GM19238 (cell line): ENCODE results near the gene XPR1.
"Not testable (repeated sequence)": the region's sequence is repeated elsewhere in the genome, so short reads cannot be mapped to it uniquely, and the experiment has no call there.

ENCODE experiments used
- DNase-seq: peaks from one replicate; pipeline ENCODE4 v3.0.0; 2011; ENCODE audit warnings: low spot score; ENCODE audit not compliant: insufficient read length

The XPR1 gene

DNA sequence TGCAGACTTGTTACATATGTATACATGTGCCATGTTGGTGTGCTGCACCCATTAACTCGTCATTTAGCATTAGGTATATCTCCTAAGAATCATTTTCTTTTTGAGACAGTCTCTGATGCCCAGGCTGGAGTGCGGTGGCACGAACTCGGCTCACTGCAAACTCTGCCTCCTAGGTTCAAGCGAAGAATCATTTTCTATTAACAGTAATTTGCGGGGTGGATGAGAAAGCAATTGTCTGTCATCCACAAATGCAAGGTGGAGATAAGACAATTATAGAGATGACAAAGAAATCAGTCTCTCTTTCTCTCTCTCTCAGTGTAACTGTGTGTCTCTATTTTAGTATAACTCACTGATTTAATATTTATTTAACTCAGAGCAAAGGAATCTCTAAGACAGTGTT, 149.9 kb downstream of the XPR1 start:
- DNase-seq, result no peak

DNA sequence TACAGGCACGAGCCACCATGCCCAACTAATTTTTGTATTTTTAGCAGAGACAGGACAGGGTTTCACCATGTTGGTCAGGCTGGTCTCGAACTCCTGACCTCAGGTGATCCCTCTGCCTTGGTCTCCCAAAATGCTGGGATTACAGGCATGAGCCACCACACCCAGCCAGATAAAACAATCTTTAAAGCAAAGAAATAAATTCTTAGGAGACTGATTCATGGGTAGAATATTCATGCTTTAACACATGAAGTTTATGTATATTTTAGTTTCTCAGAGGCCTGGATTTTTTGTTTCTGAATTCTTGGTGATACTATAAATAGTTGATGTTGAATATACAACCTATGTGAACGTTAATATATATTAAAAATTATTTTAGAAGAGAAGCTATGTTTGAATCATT, 153.5 kb downstream of the XPR1 start:
- DNase-seq, result no peak

DNA sequence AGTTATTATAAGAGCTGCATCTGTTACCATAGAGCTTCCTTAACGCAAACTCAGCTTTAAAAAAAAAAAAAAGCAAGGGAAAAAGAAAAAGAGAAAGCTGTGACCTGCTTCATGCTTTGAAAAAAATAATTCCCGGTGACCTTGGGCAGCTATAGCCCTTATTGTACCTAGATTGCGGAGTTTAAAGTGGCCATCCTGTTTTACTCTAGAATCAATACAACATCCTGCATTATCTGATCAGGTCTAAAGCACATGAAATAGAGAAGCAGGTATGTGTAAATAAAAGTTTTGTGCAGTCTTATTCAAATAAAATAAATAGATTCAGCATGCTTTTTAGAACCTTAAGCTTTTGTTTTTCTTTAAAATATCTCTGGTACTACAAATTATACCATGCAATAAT, 154.1 kb downstream of the XPR1 start:
- no peak for DNase-seq

DNA sequence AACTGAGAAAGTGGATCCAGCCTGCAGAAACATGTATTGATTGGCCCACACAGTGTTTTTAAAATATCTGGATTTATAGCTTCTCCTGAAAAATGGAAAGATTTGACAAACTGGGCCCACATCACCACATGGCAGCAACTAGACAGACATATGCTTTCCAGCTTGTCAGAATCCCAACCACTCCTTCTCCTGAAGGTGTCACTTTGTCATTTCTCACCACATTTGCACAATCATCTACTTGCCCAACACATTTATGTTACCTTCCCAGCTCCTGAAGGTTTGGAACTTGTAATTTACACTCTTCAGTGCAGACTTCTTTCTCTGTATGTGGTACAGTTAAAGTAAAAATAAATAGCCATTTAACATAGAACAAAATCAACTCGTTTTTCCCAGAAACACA, 154.8 kb downstream of the XPR1 start:
- no peak for DNase-seq

DNA sequence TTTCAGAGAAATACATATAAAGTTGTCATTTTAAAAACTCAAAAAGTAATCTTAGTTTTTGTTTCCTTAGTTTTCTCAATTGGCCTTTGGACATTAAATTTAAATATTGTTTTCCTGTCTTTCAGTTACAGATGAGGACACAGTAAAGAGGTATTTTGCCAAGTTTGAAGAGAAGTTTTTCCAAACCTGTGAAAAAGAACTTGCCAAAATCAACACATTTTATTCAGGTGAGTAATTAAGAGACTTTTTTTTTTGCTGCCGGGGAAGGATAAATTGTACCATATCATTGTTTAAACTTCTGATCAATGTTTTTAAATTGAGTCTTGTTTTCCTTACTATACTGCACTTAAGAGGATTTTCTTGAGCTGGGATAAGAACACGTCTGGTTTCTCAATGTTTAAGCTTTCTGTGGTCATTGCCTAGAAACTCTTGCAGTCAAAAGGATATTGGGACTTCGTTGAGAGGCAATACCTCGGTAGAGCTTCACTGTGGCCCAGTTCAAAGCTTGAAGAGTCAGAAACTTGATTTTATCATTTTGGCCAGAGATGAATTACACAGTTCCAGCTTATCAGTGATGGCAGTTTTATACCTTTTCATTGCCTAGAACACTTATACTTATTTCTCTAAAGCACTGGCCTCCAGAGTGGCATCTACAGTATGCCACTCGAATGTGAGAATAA, 155.9 kb downstream of the XPR1 start:
- DNase-seq, result no peak

DNA sequence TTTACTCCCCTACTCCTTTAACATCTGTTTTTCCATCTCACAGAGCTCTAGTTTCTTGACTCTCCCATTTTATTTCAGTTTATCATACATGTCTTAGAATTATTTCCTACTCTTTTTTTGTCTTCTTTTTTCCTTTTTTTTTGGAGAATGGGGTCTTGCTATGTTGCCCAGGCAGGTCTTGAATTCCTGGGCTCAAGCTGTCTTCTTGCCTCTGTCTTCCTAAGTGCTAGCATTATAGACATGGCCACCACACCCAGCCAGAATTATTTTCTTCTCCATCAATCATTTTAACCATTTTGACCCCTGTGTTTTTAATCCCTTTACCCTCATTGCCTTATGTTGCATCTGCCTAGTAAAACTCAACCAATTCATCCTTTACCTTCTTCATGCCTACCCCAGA, 157.6 kb downstream of the XPR1 start:
- no peak for DNase-seq

DNA sequence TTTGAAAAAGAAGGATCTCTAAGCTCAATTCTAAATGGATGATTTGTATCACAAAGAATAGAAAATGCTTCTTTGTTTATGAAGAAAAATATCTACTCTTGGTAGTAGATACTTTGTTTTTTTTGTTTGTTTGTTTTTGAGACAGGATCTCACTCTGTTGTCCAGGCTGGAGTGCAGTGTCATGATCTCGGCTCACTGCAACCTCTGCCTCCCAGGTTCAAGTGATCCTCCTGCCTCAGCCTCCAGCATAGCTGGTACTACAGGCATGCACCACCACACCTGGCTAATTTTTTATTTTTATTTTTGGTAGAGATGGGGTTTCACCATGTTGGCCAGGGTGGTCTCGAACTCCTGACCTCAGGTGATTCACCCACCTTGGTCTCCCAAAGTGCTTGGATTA, 159.3 kb downstream of the XPR1 start:
- DNase-seq, result not testable (repeated sequence)

DNA sequence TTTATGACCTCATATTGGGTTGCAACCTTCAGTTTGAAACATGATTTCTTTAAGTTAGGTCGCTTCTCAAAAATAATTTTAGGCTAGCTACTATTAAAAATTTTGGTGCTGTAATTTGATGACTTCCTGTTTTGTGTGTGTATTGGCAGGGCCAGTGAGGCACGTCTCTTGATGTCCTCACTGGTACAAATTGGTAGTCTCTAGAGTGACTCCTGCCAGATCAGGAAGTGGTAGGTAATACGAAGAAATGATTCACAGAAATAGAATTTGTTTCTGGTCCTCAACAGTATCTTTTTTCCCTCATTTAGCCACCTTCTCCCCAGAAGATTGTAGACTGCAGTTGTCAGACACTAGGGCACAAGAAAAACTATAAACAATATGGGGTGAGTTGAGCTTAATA, 160.0 kb downstream of the XPR1 start:
- no peak for DNase-seq

DNA sequence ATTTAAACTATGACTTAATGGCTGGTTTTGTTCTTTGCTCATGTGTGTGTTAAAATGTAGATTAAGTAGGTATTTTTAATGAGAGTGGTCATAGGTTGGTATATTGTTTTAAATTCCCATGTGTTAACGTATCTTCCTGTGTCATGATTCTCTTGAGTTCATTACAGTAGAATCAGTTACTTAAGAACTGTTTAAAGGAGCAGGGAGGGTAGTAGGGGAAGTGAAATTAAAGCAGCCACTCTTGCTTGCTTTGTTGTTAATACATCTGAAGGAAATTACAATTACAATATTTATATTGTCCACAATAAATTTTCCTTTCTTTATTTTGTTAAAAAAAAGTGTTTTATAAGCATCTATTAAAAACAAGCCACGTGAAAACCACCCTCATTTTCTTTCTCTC, 161.6 kb downstream of the XPR1 start:
- no peak for DNase-seq

DNA sequence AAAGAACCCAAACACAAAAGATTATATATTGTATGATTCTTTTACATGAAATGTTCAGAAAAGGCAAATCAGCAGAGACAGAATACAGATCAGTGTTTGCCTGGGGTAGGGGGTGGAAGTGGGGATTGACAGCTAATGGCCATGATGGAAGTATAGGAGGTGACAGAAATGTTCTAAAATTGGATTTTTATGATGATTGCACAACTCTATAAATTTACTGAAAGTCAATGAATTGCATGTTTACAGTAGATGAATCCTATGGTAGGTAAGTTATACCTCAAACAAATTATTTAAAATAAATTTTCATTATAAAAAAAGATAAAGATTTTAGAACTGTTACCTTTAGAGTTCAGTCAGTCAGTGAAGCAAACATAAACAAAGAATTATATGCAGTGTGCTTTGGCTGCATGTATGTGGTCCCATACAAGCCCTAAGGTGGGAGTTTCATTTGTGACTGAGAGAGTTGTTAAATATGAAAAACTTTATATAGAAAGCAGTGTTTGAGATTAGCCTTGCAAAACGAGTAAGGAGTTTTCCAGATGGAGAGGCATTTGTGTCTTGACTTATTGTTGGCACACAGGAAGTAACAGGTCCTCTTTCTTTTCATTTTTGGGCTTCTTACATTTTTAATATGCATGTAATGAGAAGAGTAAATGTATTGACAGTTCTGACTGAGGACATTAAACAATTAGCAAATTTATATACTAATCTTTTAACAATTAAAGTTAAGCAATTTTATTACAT, 165.2 kb downstream of the XPR1 start:
- no peak for DNase-seq

DNA sequence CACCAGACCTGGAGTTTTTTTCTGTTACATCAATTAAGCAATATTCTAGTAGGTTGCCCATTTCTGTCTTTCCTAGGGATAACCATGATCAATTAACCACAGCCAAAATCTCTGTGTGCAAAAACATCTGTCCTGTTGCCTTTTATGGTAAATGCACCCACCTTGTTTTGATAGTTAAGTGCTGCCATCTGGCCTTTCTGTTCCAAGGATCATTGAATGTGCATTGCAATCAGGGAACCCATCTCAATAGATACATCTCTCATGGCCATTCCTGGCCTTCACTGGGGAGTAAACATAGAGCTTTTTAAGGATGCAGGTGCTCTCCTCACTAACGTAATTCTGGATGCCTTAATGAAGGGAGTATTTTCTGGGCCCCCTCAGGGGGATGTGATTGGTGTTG, 169.1 kb downstream of the XPR1 start:
- DNase-seq, result no peak

DNA sequence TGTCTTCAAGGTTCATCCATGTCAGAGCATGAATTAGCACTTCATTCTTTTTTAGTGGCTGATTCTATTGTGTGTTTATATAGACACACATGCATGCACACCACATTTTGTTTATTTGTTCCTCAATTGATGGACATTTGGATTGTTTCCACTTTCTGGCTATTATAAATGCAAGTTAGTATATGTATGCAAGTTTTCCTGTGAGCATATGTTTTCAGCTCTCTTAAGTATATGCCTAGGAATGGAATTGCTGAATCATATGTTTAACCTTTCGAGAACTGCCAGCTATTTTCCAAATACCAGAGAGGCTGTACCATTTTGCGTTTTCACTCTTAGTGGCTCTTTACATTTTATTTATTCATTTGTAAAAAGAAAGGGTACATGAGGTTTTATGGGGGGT, 171.0 kb downstream of the XPR1 start:
- DNase-seq, result no peak

DNA sequence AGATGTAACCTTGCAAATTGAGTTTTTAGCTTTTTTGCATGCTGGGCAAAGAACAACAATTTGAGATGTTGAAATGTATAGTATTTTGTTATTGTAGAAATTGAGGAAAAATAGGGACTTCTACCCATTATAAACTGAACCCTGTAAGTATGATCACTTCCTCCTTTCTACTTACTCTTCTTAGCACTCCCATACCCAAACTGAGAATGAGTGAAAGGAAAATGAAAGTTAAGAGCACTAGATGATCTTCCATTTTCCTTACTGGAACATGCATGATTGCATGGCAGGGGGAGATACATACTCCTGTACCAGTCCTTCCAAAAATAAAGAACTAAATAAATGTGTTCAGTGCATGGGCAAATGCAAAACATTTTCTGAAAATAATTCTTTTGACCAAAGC, 173.5 kb downstream of the XPR1 start:
- DNase-seq, result no peak

DNA sequence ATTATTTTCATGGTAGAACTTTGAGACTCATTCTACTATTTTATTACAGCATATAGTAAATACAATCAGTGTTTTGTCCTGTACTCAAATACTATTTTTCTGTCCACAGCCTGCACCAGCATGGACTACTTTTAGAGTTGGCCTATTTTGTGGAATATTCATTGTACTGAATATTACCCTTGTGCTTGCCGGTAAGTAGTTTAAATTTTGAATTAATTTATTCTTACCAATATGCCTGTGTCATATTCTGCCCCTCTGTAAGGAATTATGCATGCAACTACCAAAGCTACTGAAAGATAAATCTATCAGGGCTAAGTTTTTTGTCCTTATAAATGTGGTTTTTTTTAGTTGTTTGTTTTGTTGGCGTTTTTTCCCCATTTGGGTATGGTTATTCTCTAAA, 179.5 kb downstream of the XPR1 start:
- no peak for DNase-seq

DNA sequence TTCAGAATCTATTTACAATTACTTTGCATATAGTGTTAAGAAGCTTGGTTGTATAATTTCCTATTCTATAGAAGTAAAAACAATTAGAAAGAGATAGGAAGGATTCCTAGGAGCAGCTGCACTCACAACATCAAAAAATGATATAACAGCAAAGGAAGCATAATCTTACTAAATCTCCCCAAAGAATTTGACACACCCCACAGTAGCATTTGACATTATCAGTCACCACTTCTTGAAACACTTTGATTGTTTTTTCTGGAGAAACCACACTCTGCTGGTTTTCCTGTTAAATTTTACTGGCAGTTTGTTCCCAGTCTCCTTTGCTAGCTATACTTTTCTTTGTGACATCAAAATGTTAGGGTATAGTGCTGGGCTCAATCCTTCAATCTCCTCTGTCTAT, 180.1 kb downstream of the XPR1 start:
- no peak for DNase-seq

DNA sequence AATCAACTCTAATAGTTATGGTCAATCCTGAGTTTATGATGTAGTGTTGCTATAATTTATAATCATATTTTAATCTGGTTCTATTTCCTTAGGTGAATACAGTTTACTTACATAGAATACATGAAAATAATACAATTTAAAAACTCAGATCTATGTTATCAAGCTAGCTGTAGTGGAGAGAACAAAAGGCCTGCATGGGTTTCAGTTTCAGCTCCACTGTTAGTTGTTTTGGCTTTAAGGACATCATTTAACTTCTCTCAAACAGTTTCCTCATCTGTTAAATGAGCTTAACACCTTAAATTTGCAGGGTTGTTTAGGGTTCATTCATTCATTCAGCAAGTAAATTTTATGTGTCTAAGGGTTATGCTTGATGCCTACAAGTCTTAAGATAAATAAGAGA, 182.4 kb downstream of the XPR1 start:
- DNase-seq, result no peak

DNA sequence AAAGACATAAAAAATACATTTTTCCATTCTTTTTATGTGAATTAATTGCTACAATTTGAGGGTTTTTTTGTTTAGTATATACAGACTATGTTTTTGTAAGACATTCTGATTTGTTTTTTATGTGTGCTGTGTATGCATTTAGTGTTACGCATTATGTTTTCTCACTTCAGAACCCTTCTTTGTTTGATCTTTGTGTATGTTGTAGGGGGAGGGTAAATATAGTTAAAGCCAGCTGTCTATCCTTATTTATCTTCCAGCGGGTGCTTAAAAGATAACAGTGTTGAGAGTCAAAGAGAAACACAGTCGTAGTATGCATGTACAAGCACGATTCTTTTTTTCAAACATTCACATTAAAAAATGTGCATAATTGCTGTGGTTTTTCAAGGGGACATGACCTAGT, 183.4 kb downstream of the XPR1 start:
- no peak for DNase-seq

DNA sequence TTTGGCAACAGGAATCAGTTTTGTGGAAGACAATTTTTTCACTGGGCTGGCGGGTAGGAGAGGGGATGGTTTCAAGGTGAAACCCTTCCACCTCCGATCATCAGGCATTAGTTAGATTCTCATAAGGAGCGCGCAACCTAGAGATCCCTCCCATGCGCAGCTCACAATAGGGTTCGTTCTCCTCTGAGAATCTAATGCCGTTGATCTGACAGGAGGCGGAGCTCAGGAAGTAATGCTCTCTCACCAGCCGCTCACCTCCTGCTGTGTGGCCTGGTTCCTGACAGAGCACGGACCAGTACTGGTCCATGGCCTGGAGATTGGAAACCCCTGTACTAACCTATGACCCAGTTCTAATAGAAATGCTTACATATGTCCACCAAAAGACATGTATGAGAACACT, 184.3 kb downstream of the XPR1 start:
- DNase-seq, result no peak

DNA sequence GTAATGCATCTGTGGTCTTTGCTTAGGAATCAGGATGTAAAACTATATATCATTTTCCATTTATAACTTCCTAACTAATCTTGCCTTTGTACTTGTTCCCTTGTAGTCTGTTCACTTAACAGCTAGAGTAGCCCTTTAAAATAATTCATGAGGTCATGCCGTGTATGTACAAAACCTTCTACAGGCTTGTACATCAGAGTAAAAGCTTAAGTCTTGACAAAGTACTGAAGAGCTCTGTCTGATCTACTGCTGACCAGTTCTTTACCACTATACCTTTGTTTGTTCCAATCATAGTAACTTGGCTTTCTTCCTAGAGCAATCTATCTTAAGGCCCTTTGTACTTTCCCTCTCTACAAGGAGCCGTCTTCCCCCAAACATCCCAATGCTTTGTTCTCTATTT, 190.1 kb downstream of the XPR1 start:
- no peak for DNase-seq

DNA sequence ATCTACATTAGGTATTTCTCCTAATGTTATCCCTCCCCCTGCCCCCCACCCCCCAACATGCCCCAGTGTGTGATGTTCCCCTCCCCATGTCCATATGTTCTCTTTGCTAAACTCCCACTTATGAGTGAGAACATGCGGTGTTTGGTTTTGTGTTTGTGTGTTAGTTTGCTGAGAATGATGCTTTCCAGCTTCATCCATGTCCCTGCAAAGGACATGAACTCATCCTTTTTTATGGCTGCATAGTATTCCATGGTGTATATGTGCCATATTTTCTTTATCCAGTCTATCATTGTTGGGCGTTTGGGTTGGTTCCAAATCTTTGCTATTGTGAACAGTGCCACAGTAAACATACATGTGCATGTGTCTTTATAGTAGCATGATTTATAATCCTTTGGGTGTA, 199.7 kb downstream of the XPR1 start:
- DNase-seq, result not testable (repeated sequence)

DNA sequence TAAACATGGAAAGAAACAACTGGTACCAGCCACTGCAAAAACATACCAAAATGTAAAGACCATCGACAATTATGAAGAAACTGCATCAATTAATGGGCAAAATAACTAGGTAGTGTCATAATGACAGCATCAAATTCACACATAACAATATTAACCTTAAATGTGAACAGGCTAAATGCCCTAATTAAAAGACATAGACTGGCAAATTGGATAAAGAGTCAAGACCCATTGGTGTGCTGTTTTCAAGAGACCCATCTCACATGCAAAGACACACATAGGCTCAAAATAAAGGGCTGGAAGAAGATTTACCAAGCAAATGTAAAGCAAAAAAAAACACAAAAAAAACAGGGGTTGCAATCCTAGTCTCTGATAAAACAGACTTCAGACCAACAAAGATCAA, 201.4 kb downstream of the XPR1 start:
- DNase-seq, result not testable (repeated sequence)

DNA sequence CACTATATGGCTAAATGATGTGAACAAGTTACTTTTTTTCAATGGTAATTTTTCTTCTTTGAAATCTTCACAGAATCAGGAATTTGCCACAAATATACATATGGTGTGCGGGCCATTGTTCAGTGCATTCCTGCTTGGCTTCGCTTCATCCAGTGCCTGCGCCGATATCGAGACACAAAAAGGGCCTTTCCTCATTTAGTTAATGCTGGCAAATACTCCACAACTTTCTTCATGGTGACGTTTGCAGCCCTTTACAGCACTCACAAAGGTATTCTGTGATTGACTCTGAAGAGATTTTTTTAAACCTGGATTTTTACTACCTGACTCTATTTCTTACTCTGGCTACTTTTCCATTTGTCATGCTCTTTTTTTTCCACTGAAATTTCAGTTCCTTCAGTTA, 204.6 kb downstream of the XPR1 start:
- no peak for DNase-seq

DNA sequence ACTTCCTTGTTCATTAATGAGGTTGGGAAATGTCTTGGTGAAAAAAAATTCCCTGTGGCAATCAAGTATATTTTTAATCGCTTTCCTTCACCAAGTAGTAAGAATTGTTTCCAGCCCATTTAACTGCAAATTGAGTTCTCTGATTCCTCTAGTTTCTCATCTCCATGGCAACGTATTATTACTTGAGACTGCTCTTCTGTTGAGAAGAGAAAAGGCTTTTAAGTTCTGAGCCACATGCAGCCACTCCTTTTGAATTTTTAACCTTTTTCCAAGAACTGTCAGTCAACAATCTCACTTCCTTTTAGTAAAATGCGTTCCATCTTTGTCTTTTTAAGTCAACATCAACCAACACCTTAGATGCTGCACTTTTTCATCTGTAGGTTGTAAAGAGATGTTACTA, 205.2 kb downstream of the XPR1 start:
- DNase-seq, result no peak
